Epithelial cell of esophagus (primary cell): ENCODE results near the gene PIP5K1B.

Experiments used
- DNase-seq: peaks from one replicate; pipeline ENCODE4 v3.0.0; 2010; ENCODE audit warnings: low read depth
- H3K4me3 ChIP-seq: 2 replicates; pipeline ENCODE4 v1.5.1; 2011; ENCODE audit warnings: mild to moderate bottlenecking, low read length, control low read depth
- CTCF ChIP-seq: IDR thresholded peaks from 2 replicates; pipeline ENCODE4 v1.5.1; 2011; ENCODE audit warnings: low read depth, mild to moderate bottlenecking, low read length, control low read depth, inconsistent platforms; ENCODE audit not compliant: insufficient read depth; ENCODE audit errors: missing control alignments

Gene PIP5K1B

DNA sequence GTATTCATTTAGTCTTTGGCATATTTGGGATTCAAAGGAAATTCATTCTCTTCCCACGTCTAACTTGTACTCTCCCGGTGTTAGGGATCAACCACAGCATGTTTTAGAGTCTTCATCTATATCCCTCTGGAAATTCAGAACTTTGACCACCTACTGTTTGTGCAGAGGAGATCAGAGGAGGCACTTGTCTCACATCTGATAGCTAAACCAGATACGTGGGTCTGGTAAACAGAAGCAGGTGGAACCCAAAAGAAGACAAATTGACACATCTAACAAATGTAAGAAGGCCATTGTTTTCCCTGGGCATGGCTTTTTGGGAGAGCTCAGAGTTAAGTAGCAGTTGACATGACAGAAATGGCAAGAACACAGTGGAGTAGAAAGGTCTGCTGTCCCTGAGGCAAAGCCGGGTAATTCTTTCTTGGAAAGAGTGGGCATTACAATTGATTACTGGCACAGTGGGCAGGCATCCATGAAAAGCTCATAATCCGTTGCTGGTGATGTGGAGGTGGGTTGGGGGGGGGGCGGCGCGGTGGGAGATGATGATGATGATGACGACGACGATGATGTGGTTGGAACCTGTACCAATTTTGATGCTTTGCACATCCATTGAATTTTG lies 27.5 kb downstream of the PIP5K1B start:
- TF ChIP-seq CTCF = no peak
- H3K4me3 ChIP-seq = no peak overlapping the region
- DNase-seq = no peak

GRCh38 chr9:68733021-68733405 lies 28.0 kb downstream of the PIP5K1B start:
- H3K4me3 ChIP-seq = no peak overlapping the region
- no peak for DNase-seq
- no peak for TF ChIP-seq CTCF

DNA sequence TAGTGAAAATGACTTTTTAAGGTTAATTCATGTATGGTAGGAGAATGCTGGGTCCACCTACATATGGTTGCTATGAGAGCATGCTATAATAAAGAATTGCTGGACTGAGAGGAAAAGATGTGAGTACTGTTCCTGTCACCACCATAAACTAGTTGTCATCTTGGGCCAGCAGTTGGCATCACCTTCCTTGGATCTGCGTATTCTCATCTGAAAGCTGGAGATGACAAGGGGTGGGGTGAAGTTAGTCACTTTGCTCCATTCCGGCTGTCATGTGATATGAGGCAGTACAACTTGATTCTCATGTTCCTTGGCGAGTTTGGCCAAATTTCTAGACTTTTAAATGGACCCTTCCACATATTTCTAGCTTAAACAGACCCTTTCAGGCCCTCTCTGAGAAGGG lies 33.3 kb downstream of the PIP5K1B start:
- TF ChIP-seq CTCF = no peak
- no peak for DNase-seq
- H3K4me3 ChIP-seq = no peak overlapping the region

- TF ChIP-seq CTCF = no peak
- no peak for DNase-seq
- no peak overlapping the region for H3K4me3 ChIP-seq
These were observed 34.7 kb downstream of the PIP5K1B start for GRCh38 chr9:68739621-68740174.

DNA sequence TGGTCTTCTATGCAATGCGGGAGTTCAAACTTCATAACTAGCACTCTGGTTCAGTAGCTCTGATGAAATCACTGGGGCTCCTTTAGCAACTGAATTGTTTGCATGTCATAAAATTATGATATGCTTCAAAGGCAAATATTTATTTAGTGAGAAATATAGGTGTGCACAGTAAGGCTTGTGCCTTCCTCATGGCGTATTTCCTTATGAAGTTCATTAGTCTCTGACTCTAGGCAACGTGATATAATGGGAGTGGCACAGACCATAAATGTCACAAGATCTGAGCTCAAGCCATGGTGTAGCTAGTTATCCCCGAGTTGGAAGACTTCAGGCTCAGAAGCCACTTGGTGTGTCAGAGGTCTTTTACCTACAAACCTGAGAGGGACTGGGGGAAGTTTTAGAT lies 35.5 kb downstream of the PIP5K1B start:
- TF ChIP-seq CTCF = no peak
- peak; percentile 66 for DNase-seq

DNA sequence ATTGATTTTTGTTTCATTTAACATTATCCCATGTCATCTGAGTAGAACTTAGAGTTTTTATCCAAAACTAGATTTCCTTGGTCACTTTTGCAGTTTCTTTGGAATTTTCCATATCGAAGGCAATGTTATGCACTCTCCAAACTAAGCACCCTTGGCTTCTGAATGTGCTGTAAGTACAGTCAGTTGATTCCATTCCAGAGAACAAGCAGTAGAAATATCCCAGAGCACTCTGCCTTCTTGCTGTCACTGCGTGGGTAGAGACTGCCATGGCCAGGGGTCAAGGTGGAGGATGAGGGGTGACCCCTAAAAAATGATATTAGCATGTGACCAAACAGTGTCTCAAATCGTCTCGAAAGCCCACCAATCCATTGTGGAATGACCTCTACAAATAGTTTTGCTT lies 36.2 kb downstream of the PIP5K1B start:
- TF ChIP-seq CTCF = no peak
- DNase-seq = no peak

More for the DNA sequence above, 35.5 kb downstream of the PIP5K1B start:
- no peak overlapping the region for H3K4me3 ChIP-seq

More for the DNA sequence above, 36.2 kb downstream of the PIP5K1B start:
- no peak overlapping the region for H3K4me3 ChIP-seq
